Purkinje cell (primary cell): ENCODE data around the gene PPP2R3A. TPM values are rescaled to one million over a fixed set of nuclear protein-coding genes. Genes with fewer than 3 reads are reported as not detected.

ENCODE experiments used
- polyA plus RNA-seq: library from polyadenylated mRNA; unstranded; fragments of >200 nt; fragmentation: Nextera tagmentation; gene quantifications from 2 replicates; pipeline ENCODE4 v1.2.1, GENCODE V29; 2014

Gene PPP2R3A, protein sequence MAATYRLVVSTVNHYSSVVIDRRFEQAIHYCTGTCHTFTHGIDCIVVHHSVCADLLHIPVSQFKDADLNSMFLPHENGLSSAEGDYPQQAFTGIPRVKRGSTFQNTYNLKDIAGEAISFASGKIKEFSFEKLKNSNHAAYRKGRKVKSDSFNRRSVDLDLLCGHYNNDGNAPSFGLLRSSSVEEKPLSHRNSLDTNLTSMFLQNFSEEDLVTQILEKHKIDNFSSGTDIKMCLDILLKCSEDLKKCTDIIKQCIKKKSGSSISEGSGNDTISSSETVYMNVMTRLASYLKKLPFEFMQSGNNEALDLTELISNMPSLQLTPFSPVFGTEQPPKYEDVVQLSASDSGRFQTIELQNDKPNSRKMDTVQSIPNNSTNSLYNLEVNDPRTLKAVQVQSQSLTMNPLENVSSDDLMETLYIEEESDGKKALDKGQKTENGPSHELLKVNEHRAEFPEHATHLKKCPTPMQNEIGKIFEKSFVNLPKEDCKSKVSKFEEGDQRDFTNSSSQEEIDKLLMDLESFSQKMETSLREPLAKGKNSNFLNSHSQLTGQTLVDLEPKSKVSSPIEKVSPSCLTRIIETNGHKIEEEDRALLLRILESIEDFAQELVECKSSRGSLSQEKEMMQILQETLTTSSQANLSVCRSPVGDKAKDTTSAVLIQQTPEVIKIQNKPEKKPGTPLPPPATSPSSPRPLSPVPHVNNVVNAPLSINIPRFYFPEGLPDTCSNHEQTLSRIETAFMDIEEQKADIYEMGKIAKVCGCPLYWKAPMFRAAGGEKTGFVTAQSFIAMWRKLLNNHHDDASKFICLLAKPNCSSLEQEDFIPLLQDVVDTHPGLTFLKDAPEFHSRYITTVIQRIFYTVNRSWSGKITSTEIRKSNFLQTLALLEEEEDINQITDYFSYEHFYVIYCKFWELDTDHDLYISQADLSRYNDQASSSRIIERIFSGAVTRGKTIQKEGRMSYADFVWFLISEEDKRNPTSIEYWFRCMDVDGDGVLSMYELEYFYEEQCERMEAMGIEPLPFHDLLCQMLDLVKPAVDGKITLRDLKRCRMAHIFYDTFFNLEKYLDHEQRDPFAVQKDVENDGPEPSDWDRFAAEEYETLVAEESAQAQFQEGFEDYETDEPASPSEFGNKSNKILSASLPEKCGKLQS (N-terminal part only)
- 3.9 and 7.0 TPM in 2 replicates for polyA plus RNA-seq

DNA sequence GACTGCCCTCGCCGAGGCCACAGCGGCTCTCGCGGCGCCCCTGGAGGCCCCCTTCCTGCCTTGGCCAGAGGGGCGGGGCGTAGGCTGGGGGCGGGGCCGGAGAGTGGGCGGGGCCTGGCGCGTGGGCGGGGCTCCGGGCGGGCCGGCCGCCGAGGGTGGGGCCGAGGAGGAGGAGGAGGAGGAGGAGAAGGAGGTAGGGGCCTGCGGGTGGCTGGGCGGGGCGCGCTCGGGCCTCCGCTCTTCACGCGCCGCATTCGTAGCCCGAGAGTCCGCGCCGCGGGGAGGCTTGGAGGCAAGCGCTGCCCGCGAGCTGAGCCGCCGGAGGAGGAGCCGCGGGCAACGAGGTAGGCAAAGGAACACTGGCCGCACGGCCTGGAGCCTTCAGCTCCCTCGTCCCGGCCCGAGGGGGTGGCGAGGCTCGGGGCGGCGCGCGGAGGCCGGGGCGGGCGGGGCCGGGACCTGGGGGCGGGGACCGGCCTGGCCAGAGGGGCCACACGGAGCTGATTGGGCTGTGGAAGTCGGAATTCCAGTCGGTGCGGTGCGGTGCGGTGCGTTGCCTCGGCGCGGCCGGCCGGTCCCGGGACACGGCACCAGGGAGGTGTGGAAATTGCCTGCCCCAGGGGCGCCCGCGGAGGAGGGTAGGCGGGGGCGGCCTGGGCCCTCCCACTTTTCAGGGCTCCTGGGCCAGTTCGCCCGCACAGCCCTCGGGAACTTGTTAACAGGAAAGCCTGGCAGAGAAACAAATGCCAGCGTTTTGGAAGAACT, at the start of gene PPP2R3A:
Gene PPP2R3A (plus strand): TSS at position 223 of the 765 bp plus-strand sequence. CDS start 35,771 bp downstream, outside the sequence.

DNA sequence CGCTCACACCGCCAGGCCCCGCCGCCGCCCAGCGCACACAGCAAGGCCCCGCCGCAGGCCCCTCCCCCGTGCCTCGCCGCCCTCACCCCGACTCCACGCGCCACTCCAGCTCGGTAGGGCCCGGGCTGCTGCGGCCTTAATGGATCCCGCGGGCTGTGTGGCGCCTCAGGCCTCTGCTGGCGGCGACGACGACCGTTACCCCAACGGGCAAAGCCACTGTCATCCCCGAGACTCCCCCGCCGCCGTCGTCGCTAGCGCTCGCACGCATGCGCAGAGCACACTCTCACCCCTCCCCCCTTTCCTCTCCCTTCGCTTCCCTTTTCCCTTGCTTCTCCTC, 230.5 kb downstream of the PPP2R3A start, which contains the start of gene MSL2:
Gene MSL2 (minus strand): TSS at position 272 of the 337 bp plus-strand sequence. CDS start 1,222 bp downstream, outside the sequence.

Other genes with a start within 250 kb of the PPP2R3A start
- 6.0 and 8.0 TPM in 2 replicates for gene MSL2, start 230.6 kb downstream of the PPP2R3A start, polyA plus RNA-seq